Neural progenitor cell (in vitro differentiated cells): ENCODE results near the gene NCKAP1.

ENCODE experiments used
- CTCF ChIP-seq: fragments of 200-600 bp; sonication (generic); IDR thresholded peaks from 2 replicates; pipeline ENCODE4 v1.5.1; 2017; ENCODE audit warnings: antibody characterized with exemption, mild to moderate bottlenecking
- EZH2 ChIP-seq: fragments of 200-600 bp; sonication (generic); IDR thresholded peaks from 2 replicates; pipeline ENCODE4 v1.6.1; 2017; ENCODE audit warnings: antibody characterized with exemption, mild to moderate bottlenecking, moderate library complexity
- EZH2phosphoT487 ChIP-seq: fragments of 200-600 bp; sonication (generic); IDR thresholded peaks from 2 replicates; pipeline ENCODE4 v1.6.1; 2017; ENCODE audit warnings: antibody characterized with exemption

- TF ChIP-seq CTCF, result no peak
- TF ChIP-seq EZH2phosphoT487, result no peak
- no peak for TF ChIP-seq EZH2
Measured at GRCh38 chr2:182893666-182894065, 144.6 kb downstream of the NCKAP1 start.
